ENCODE measurements around the gene PIK3C3.

Gene PIK3C3

GRCh38 chr18:41954827-41955613 is at the start of gene PIK3C3:
PIK3C3 (plus strand) TSS chr18:41955234; CDS start chr18:41955292, 58 bp downstream.
- H3K4me3 ChIP-seq (ENCODE audit: low read length) = peak within 1 kb of the TSS; percentile 99
- peak within 1 kb of the TSS; percentile 87 for H3K4me2 ChIP-seq (ENCODE audit: low read length)
- peaks cover 15% of the 10 kb centered on the region for H3K4me1 ChIP-seq (ENCODE audit: control insufficient read depth, low read length)
- H3F3A ChIP-seq (ENCODE audit: control insufficient read depth, insufficient read depth) = no peaks in the 10 kb centered on the region
- H3K27ac ChIP-seq (ENCODE audit: low read depth, low read length) = no peak within 1 kb of the TSS
- H3K9me2 ChIP-seq (replicated peaks; ENCODE audit: control insufficient read depth, low read length) = no peaks in the 10 kb centered on the region
- H3K36me3 ChIP-seq (ENCODE audit: control insufficient read depth, low read length) = peaks cover 23% of the 10 kb centered on the region
- H3K9me3 ChIP-seq (ENCODE audit: control insufficient read depth, insufficient read depth, low read length) = no peaks in the 10 kb centered on the region
- no peaks in the 10 kb centered on the region for H3K27me3 ChIP-seq (ENCODE audit: control insufficient read depth, low read length)
- H4K20me1 ChIP-seq (ENCODE audit: control insufficient read depth, insufficient read depth, low read depth, low read length) = no peaks in the 10 kb centered on the region
- TF ChIP-seq EZH2phosphoT487 (IDR thresholded peaks at IDR 0.05; ENCODE audit: borderline replicate concordance, low read length) (no peak), CTCF (IDR thresholded peaks at IDR 0.05; ENCODE audit: low read depth, low read length, poor library complexity, severe bottlenecking) (no peak)
- H3K79me2 ChIP-seq (ENCODE audit: control insufficient read depth, low read length) = peaks cover 31% of the 10 kb centered on the region

- Histone ChIP-seq H3F3A (ENCODE audit: control insufficient read depth, insufficient read depth) (no peaks in the 10 kb centered on the region), H3K9me3 (ENCODE audit: control insufficient read depth, insufficient read depth, low read length) (no peaks in the 10 kb centered on the region), H3K27ac (ENCODE audit: low read depth, low read length) (no peak overlapping the region), H3K9me2 (replicated peaks; ENCODE audit: control insufficient read depth, low read length) (no peaks in the 10 kb centered on the region), H3K4me2 (ENCODE audit: low read length) (no peak overlapping the region), H3K36me3 (ENCODE audit: control insufficient read depth, low read length) (no peaks in the 10 kb centered on the region), H3K79me2 (ENCODE audit: control insufficient read depth, low read length) (no peaks in the 10 kb centered on the region), H4K20me1 (ENCODE audit: control insufficient read depth, insufficient read depth, low read depth, low read length) (no peaks in the 10 kb centered on the region), H3K4me3 (ENCODE audit: low read length) (no peak overlapping the region), H3K4me1 (ENCODE audit: control insufficient read depth, low read length) (no peaks in the 10 kb centered on the region), H3K27me3 (ENCODE audit: control insufficient read depth, low read length) (no peaks in the 10 kb centered on the region)
- TF ChIP-seq EZH2phosphoT487 (IDR thresholded peaks at IDR 0.05; ENCODE audit: borderline replicate concordance, low read length) = no peak
- TF ChIP-seq CTCF (IDR thresholded peaks at IDR 0.05; ENCODE audit: low read depth, low read length, poor library complexity, severe bottlenecking) = no peak
These were observed 49.1 kb upstream of the PIK3C3 start for GRCh38 chr18:41905786-41906527.

- Histone ChIP-seq H3K9me3 (ENCODE audit: control insufficient read depth, insufficient read depth, low read length) (no peaks in the 10 kb centered on the region), H3K27me3 (ENCODE audit: control insufficient read depth, low read length) (no peaks in the 10 kb centered on the region), H3K79me2 (ENCODE audit: control insufficient read depth, low read length) (no peaks in the 10 kb centered on the region), H3K27ac (ENCODE audit: low read depth, low read length) (no peak overlapping the region), H3K36me3 (ENCODE audit: control insufficient read depth, low read length) (no peaks in the 10 kb centered on the region), H3K9me2 (replicated peaks; ENCODE audit: control insufficient read depth, low read length) (no peaks in the 10 kb centered on the region), H3K4me1 (ENCODE audit: control insufficient read depth, low read length) (no peaks in the 10 kb centered on the region), H3K4me2 (ENCODE audit: low read length) (no peak overlapping the region), H3K4me3 (ENCODE audit: low read length) (no peak overlapping the region), H3F3A (ENCODE audit: control insufficient read depth, insufficient read depth) (no peaks in the 10 kb centered on the region), H4K20me1 (ENCODE audit: control insufficient read depth, insufficient read depth, low read depth, low read length) (no peaks in the 10 kb centered on the region)
- no peak for TF ChIP-seq EZH2phosphoT487 (IDR thresholded peaks at IDR 0.05; ENCODE audit: borderline replicate concordance, low read length)
- peak; percentile 66 for TF ChIP-seq CTCF (IDR thresholded peaks at IDR 0.05; ENCODE audit: low read depth, low read length, poor library complexity, severe bottlenecking)
These were observed 48.4 kb upstream of the PIK3C3 start for GRCh38 chr18:41906528-41907146.
